ENCODE data around the gene MMP12. TPM values are rescaled to one million over a fixed set of nuclear protein-coding genes. Genes with fewer than 3 reads are reported as not detected.
"Not testable (repeated sequence)": the region's sequence is repeated elsewhere in the genome, so short reads cannot be mapped to it uniquely, and the experiment has no call there.

The MMP12 gene
- polyA plus RNA-seq, 1 experiment, result not detected

DNA sequence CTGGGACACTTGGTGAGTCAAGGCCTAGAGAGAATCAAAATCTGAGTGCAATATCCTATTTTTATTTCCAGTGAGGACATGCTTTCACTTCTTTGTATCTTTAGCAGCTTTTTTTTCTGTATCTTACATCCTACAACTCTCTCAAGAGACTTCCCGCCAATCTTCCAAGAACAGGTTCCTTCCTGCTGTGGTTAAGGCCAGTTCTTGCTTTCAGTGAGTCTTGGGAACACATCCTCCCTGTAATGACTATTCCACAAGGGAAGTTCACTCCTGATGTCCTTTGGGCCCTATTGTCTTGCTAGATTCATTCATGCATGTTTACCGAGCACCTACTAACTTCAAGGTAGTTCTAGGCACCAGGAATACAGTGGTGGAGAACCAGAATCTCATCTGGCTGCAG, 3.8 kb upstream of the MMP12 start:
- DNase-seq (ENCODE audit: low read depth, low spot score), result no peak
- H3K27ac ChIP-seq (ENCODE audit: low read depth, low read length), result no peak overlapping the region
- H3K4me3 ChIP-seq (ENCODE audit: low read depth, low read length), result no peak overlapping the region
- H3K9me3 ChIP-seq (ENCODE audit: control insufficient read depth, insufficient read depth, low read length), result no peaks in the 10 kb centered on the region
- TF ChIP-seq, protein P1, sequence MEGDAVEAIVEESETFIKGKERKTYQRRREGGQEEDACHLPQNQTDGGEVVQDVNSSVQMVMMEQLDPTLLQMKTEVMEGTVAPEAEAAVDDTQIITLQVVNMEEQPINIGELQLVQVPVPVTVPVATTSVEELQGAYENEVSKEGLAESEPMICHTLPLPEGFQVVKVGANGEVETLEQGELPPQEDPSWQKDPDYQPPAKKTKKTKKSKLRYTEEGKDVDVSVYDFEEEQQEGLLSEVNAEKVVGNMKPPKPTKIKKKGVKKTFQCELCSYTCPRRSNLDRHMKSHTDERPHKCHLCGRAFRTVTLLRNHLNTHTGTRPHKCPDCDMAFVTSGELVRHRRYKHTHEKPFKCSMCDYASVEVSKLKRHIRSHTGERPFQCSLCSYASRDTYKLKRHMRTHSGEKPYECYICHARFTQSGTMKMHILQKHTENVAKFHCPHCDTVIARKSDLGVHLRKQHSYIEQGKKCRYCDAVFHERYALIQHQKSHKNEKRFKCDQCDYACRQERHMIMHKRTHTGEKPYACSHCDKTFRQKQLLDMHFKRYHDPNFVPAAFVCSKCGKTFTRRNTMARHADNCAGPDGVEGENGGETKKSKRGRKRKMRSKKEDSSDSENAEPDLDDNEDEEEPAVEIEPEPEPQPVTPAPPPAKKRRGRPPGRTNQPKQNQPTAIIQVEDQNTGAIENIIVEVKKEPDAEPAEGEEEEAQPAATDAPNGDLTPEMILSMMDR (IDR thresholded peaks at IDR 0.05; ENCODE audit: low read depth, low read length), result no peak
- ChIA-PET POLR2A (no interaction called here), CTCF (interaction anchor here (1.4 kb wide), 1 partner anchor 37 kb away, joined by 6 read pairs; no protein-coding TSS in a partner anchor)
- H3K27me3 ChIP-seq (ENCODE audit: control insufficient read depth, insufficient read depth, low read length), result no peaks in the 10 kb centered on the region

DNA sequence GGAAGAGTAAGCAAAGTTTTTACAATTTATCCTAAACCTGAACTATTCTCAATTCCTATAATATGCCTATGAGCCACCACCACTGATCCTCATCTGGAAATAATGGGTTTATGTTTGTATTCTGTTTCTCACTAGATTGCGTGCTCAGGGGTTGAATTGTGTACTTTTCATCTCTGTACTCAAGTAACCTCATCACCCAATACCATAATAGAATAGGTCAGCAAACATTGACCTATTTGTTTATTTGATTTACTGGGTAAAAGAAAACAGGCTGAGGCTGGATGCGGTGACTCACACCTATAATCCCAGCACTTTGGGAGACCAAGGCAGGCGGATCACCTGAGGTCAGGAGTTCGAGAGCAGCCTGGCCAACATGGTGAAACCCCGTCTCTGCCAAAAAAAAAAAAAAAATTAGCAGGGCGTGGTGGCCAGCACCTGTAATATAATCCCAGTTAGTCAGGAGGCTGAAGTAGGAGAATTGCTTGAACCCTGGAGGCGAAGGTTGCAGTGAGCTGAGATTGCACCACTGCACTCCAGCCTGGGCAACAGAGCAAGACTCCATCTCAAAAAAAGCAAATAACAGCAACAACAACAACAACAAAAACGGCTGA, 5.3 kb downstream of the MMP12 start:
- H3K9me3 ChIP-seq (ENCODE audit: control insufficient read depth, insufficient read depth, low read length); H3K27ac ChIP-seq (ENCODE audit: low read depth, low read length); DNase-seq (ENCODE audit: low read depth, low spot score); POLR2A ChIA-PET; H3K4me3 ChIP-seq (ENCODE audit: low read depth, low read length); H3K27me3 ChIP-seq (ENCODE audit: control insufficient read depth, insufficient read depth, low read length); CTCF ChIA-PET: not testable (repeated sequence)

DNA sequence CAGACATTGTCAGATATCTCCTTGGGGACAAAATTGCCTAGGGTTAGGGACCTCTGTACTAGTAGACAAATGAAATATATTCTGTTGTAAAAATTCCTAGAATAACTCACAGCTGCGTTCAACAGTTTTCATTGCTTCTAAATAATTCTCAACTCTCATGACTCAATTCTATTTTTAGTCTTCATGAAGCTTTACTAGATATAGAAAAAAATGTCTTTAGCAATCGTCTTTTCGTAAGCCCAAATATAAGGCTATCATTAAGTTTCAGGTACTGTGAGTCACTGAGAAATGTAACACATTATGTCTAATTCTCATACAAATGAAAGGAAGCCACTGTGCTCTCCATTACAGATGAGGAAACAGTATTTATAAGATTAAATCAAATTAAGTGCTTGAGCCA, 6.4 kb downstream of the MMP12 start:
- Histone ChIP-seq H3K9me3 (ENCODE audit: control insufficient read depth, insufficient read depth, low read length) (no peaks in the 10 kb centered on the region), H3K4me3 (ENCODE audit: low read depth, low read length) (no peak overlapping the region), H3K27me3 (ENCODE audit: control insufficient read depth, insufficient read depth, low read length) (no peaks in the 10 kb centered on the region), H3K27ac (ENCODE audit: low read depth, low read length) (no peak overlapping the region)
- TF ChIP-seq, protein P1 (IDR thresholded peaks at IDR 0.05; ENCODE audit: low read depth, low read length), result no peak
- ChIA-PET POLR2A (no interaction called here), CTCF (no interaction called here)
- no peak for DNase-seq (ENCODE audit: low read depth, low spot score)

DNA sequence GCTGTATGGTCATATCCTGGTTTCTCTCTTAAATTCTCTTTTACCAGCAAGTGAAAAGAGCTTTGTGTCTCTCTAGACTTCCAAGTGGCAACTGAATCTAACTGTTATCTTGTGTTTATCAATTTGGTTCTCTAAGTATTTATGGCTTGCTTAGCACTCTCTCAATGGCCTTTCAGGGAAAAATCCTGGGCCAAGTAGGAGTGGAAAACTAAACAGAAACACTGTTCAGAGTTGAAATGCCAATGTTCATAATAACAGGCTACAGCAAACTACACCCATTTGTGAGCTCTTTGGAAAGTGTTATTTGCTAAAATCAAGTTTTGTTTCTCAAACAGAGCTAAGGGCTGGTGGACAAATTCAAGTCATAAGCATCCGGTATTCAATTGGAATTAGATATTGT, 10.1 kb downstream of the MMP12 start:
- H3K27ac ChIP-seq (ENCODE audit: low read depth, low read length), result no peak overlapping the region
- DNase-seq (ENCODE audit: low read depth, low spot score), result no peak
- TF ChIP-seq, protein P1 (IDR thresholded peaks at IDR 0.05; ENCODE audit: low read depth, low read length), result no peak
- no peak overlapping the region for H3K4me3 ChIP-seq (ENCODE audit: low read depth, low read length)
- H3K9me3 ChIP-seq (ENCODE audit: control insufficient read depth, insufficient read depth, low read length), result no peaks in the 10 kb centered on the region
- no peaks in the 10 kb centered on the region for H3K27me3 ChIP-seq (ENCODE audit: control insufficient read depth, insufficient read depth, low read length)
- ChIA-PET POLR2A (no interaction called here), CTCF (interaction anchor here (1.4 to 1.5 kb wide), 3 partner anchors 33 to 76 kb away, joined by 3 to 7 read pairs (median 3); no protein-coding TSS in a partner anchor)

DNA sequence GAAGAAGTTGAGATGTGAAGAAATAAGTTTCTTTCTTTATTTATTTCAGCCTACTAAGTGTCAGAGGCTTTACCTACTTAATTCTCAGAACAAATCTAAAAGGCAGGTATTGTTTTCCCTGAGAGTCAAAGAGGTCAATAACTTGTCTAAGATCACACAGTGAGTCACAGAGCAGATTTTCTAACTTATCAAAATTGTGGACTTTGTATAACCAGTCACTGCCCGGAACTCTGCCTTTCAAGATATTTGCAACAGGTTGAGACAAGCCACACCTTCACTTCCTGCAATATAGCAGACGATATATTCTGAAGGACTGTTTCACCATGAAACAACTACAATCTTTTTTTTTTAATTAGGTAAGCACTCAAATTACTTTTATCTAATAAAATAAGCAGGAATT, 20.8 kb downstream of the MMP12 start:
- H3K9me3 ChIP-seq (ENCODE audit: control insufficient read depth, insufficient read depth, low read length), result no peaks in the 10 kb centered on the region
- POLR2A ChIA-PET, result no interaction called here
- CTCF ChIA-PET, result no interaction called here
- H3K4me3 ChIP-seq (ENCODE audit: low read depth, low read length), result no peak overlapping the region
- no peak for DNase-seq (ENCODE audit: low read depth, low spot score)
- H3K27ac ChIP-seq (ENCODE audit: low read depth, low read length), result no peak overlapping the region
- H3K27me3 ChIP-seq (ENCODE audit: control insufficient read depth, insufficient read depth, low read length), result no peaks in the 10 kb centered on the region
- TF ChIP-seq, protein P1 (IDR thresholded peaks at IDR 0.05; ENCODE audit: low read depth, low read length), result no peak
